ENCODE results near the gene TACR1.

GRCh38 chr2:75022516-75022915, 176.8 kb downstream of the TACR1 start:
- TF ChIP-seq SP1 (IDR thresholded peaks at IDR 0.05), result no peak
- no peak for TF ChIP-seq ARNT (IDR thresholded peaks at IDR 0.05)
- no peak for TF ChIP-seq SUZ12 (IDR thresholded peaks at IDR 0.05)
- no peak for TF ChIP-seq ZNF384 (IDR thresholded peaks at IDR 0.05)
- no peak for TF ChIP-seq BHLHE40 (IDR thresholded peaks at IDR 0.05; ENCODE audit: borderline replicate concordance)
- TF ChIP-seq FOXK2 (IDR thresholded peaks at IDR 0.05), result no peak
- no peak for TF ChIP-seq L3MBTL2 (conservative IDR thresholded peaks at IDR 0.05)
- TF ChIP-seq TARDBP (IDR thresholded peaks at IDR 0.05), result no peak
- no peak for TF ChIP-seq ELF4 (IDR thresholded peaks at IDR 0.05)
- no peak for TF ChIP-seq HDGF (IDR thresholded peaks at IDR 0.05; ENCODE audit: borderline replicate concordance)
- TF ChIP-seq FOXM1 (IDR thresholded peaks at IDR 0.05; ENCODE audit: borderline replicate concordance), result no peak
- TF ChIP-seq NFRKB (IDR thresholded peaks at IDR 0.05), result no peak
